Omental fat pad (tissue), 4 donors: ENCODE measurements around the gene MT1B. TPM values are rescaled to one million over a fixed set of nuclear protein-coding genes. Genes with fewer than 3 reads are reported as not detected.
"Not testable (repeated sequence)": the region's sequence is repeated elsewhere in the genome, so short reads cannot be mapped to it uniquely, and the experiment has no call there.

Source experiments
- ATAC-seq: fragments of 150-250 bp; one replicate; pipeline ENCODE4 v1.9.1; 2016; ENCODE audit warnings: mild to moderate bottlenecking, moderate library complexity; ENCODE audit not compliant: low FRiP score
- DNase-seq: peaks from one replicate; pipeline ENCODE4 v3.0.0-alpha.2; 2019; ENCODE audit warnings: low spot score
- total RNA-seq, 4 donors: library from RNA; depleted of rRNA; stranded (reverse); fragments of >200 nt; gene quantifications; one replicate each; pipeline ENCODE4 v1.1.0, GENCODE V29; 2016
- TF ChIP-seq, protein P1 (sequence below), 3 donors: fragments of 450-650 bp; IDR thresholded peaks; one replicate each; pipeline ENCODE4 v1.5.1; 2016 to 2017; ENCODE audit warnings: antibody characterized with exemption in 3 of 3, mild to moderate bottlenecking in 3 of 3, moderate library complexity in 2 of 3

MT1B gene
- total RNA-seq, 4 donors from 2014 or later: not detected

DNA sequence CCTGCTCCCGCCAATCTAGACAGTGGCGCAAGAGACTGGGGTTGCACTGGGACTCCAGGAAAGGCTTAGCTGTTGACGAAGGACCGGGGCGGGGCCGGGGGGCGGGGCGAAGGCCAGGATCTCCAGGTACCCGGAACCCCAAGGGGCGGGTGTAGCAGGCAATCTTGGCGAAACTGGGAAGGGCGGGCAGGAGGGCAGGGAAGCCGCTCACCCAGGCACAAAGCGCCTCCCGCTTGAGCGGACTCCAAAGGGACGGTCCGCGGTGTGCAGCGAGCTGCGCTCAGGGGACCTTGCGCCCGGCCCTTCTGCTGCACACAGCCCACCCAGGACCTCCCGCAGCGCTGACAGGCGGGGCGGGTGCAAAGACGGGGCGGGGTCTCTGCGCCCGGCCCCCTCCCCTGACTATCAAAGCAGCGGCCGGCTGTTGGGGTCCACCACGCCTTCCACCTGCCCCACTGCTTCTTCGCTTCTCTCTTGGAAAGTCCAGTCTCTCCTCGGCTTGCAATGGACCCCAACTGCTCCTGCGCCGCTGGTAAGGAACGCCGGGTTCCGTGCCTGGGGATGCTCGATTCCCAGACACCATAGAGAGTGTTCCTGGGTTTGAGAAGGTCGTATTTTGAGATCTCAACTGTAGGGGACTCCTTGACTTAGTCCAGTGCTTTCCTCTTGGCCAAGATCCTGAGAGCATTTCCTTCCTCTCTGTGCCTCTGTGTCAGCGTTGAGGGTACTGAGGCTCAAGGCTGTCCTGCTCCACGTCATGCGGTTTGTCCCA is 6.1 kb downstream of the MT1B start, which contains the start of gene MT1F:
MT1F (plus strand) TSS at position 405 of the 772 bp plus-strand sequence; CDS start at position 505, 100 bp downstream.
- TF ChIP-seq, protein P1, sequence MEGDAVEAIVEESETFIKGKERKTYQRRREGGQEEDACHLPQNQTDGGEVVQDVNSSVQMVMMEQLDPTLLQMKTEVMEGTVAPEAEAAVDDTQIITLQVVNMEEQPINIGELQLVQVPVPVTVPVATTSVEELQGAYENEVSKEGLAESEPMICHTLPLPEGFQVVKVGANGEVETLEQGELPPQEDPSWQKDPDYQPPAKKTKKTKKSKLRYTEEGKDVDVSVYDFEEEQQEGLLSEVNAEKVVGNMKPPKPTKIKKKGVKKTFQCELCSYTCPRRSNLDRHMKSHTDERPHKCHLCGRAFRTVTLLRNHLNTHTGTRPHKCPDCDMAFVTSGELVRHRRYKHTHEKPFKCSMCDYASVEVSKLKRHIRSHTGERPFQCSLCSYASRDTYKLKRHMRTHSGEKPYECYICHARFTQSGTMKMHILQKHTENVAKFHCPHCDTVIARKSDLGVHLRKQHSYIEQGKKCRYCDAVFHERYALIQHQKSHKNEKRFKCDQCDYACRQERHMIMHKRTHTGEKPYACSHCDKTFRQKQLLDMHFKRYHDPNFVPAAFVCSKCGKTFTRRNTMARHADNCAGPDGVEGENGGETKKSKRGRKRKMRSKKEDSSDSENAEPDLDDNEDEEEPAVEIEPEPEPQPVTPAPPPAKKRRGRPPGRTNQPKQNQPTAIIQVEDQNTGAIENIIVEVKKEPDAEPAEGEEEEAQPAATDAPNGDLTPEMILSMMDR (IDR thresholded peaks at IDR 0.05): no peak
- peak; percentile 80 for DNase-seq

DNA sequence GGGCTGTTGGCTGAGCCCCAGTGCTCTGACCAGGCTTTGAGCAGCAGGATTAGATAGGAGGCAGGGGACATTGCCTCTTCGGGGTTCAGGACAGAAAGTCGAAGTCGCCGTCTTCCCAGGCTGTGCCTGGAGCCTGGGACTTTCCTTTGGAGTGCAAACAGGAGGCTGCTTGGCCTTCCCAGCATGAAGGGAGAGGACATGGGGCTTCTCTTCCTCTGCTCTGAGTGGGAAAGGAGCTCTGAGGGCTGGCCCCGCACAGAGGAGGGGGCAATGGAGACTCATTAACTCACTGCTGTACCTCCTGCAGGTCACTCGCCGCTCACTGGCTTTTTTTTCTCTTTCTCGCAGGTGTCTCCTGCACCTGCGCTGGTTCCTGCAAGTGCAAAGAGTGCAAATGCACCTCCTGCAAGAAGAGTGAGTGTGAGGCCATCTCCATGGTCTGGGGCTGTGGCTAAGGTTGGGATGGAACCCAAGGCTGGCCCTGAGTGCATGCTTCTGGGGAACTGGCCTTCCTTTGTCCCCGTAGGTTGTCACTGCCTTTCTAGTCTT is 6.7 kb downstream of the MT1B start:
- ATAC-seq: no peak
- no peak for DNase-seq
- TF ChIP-seq, protein P1 (IDR thresholded peaks at IDR 0.05): no peak

More for the DNA sequence above, 6.1 kb downstream of the MT1B start, which contains the start of gene MT1F:
- ATAC-seq: peak; percentile 90

DNA sequence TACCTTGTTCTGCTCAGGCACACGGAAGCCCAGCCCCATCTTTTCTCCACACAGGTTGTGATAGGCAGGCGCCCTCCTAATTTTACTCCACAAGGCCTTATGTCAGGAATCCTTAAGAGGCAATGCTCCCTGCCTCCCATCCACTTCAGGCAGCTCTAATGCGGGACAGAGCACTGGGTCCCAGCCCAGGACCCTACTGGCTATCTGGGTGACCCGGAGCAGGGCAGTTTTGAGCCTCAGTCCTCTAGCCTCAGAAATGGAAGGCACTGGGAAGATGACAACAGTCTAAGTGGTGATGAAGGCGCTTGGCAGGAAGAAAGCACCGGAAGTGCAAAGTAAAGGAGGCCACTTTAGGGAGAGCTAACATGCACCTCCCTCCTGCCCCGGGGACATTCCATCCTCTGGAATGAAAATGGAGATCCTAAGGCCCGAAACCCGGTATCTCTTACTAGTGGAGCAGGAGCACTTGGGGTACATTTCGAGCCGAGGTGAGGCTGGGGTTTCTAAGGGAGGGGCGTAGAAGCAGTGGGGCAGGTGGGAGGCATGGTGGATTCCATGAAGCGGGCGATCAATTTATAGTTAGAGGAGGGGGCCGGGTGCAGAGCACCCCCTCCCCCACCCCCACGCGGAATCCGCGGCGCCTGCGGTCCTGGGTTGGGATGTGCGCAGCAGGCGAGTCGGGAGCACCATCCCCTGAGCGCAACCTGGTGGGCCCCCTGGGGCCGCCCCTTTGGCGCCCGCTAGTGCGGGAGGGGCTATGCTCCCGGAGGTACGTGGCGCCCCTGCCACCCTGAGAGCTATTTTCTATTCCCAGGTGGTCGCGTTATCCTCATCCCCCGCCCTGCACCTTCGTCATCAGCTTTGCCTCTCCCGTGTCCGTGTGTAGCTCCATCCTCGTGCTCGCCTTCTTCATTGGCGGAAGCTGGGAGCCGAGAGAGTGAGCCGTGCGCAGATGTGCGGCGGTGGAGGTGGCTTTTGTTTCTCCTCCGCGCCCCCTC is 11.0 kb downstream of the MT1B start:
- DNase-seq (no peak), ATAC-seq (no peak)
- TF ChIP-seq, protein P1 (IDR thresholded peaks at IDR 0.05): no peak

DNA sequence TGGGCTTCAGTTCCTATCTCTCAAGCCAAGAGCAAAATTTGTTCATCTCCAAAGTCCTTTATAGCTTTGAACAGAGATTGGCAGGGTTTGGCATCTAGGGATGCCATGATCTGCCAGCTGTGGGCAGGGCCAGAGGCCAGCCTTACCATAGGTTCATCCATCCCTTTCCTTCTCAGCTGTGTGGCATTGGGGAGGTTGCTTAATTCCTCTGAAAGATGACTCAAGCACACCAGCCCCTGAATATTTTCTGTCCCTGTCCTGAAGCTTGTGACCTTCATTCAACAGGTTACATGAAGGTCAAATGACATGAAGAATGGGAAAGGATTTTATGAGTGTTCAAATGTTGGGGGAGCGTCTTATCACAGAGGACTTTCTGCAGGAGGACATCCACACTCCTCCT is 12.8 kb downstream of the MT1B start:
- no peak for DNase-seq
- TF ChIP-seq, protein P1 (IDR thresholded peaks at IDR 0.05): no peak
- ATAC-seq: no peak

DNA sequence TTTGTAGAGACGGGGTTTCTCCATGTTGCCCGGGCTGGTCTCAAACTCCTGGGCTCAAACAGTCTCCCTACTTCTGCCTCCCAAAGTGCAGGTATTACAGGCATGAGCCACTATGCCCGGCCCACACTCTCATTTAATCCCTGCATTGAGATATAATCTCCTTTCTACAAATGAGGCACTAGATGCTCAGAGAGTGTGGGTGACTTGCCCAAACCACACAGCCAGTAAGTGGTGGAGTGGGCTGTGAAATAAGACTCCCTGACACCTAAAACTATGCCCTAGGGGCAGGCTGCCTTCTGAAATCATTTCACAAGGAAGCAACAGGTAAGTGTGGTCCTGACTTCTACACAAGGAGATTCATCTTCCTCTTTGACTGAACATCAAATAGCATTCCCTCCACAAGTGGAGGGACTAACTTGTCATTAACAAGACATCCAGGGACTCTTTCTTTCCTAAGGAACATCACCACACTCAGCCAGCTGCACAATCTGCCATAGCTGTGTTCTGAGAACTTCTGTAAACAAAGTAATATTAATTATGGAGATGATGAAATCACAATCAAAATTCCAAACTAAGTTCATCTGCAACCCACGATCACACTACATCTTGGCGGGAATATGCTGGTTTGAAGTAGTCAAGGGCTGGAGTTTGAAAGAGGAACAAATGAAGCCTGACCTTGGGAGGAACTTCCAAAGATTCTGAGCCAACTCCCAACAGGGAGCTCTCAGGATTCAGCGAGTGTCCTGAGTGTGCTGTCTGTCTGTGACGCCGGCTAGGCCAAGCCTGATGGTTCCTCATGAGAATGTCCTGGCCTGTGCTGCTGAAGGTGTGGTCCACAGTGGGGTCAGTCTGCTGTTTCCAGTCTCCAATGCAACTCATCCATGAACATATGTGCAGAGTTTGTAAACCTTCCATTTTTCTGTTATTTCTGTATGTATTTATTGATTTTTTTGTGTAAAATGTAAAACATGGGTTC is 13.9 kb downstream of the MT1B start:
- not testable (repeated sequence) for ATAC-seq, DNase-seq

DNA sequence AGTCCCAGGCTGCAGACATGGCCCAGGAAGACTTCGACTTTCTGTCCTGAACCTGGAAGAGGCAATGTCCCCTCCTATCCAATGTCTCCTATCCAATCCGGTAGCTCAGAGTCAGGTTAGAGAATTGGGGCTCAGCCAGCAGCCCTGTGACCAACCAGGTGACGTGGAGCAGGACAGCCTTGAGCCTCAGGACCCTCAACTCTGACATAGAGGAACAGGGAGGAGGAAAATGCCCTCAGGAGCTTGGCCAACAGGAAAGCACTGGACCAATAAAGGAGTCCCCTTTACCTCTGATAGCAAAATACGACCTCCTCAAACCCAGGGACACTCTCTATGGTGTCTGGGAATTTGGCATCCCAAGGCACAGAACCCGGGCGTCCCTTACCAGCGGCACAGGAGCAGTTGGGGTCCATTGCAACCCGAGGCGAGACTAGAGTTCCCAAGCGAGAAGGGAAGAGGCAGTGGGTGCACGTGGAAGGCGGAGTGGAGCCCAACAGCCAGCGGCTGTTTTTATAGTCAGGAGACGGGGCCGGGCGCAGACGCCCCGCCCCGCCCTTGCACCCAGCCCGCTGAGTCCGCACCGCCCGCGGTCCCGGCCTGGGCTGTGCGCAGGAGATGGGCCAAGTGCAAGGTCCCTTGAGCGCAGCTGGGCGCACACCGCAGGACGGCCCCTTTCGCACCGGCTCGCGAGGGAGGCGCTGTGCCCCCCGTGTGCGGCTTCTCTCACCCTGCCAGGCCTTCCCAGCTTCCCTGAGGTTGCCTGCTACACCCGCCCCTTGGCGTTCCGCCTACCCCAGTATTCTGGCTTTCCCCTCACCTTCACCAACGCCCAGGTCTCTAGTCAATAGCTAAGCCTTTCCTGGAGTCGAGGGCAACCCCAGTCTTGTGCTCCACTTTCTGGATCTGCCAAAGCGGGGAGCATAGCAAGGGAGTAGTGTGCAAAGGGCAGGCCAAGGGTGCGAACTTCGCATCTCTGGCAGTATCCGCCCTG is 16.2 kb downstream of the MT1B start, which contains the start of gene MT1G:
MT1G (minus strand) TSS at position 485 of the 991 bp plus-strand sequence; CDS start at position 413, 72 bp downstream.
- TF ChIP-seq, protein P1 (IDR thresholded peaks at IDR 0.05): no peak
- ATAC-seq (peak; percentile 83), DNase-seq (no peak)
